Adrenal gland (tissue), 12 donors: ENCODE data around the gene IFI30. TPM values are rescaled to one million over a fixed set of nuclear protein-coding genes. Genes with fewer than 3 reads are reported as not detected.

Experiments used
- DNase-seq, 7 donors: peaks; one replicate each; pipeline ENCODE4 v3.0.0-alpha.2; 2019 to 2020
- H3K27ac ChIP-seq, 5 donors: fragments of 200-600 bp; sonication (generic) in 4 of 5; 1 replicate in 3 of 5; 2 replicates in 2 of 5; pipeline versions ENCODE4 v1.5.1 to v1.8.0; 2016 to 2020; ENCODE audit warnings: mild to moderate bottlenecking in 1 of 5
- H3K27me3 ChIP-seq: fragments of 200-600 bp; 2 replicates; pipeline ENCODE4 v1.8.0; 2021
- H3K36me3 ChIP-seq, 2 donors: fragments of 200-600 bp; replicated peaks in 1 of 2; 1 replicate in 1 of 2; 2 replicates in 1 of 2; pipeline versions ENCODE4 v1.5.1 to v1.8.0; 2018 to 2022
- H3K4me1 ChIP-seq, 2 donors: fragments of 200-600 bp; replicated peaks in 1 of 2; 1 replicate in 1 of 2; 2 replicates in 1 of 2; pipeline versions ENCODE4 v1.5.1 to v1.8.0; 2018 to 2021
- H3K4me3 ChIP-seq, 4 donors: fragments of 200-600 bp; sonication (generic) in 3 of 4; one replicate each; pipeline ENCODE4 v1.5.1; 2016 to 2018
- H3K9me3 ChIP-seq, 3 donors: fragments of 200-600 bp; sonication (generic) in 1 of 3; replicated peaks in 1 of 3; 1 replicate in 2 of 3; 2 replicates in 1 of 3; pipeline versions ENCODE4 v1.5.1 to v1.8.0; 2016 to 2021
- POLR2A ChIP-seq, 2 donors: fragments of 450-650 bp; IDR thresholded peaks; one replicate each; pipeline ENCODE4 v1.6.1; 2017; ENCODE audit warnings: antibody characterized with exemption in 2 of 2, mild to moderate bottlenecking in 2 of 2, moderate library complexity in 1 of 2
- WGBS, 4 donors: extraction: QIAGEN DNeasy Blood & Tissue Kit in 2 of 4; methylation state at CpG; one replicate each; pipeline versions ENCODE4 v1.1.5 to v1.1.7; 2013 to 2017; 5-methylcytosine and 5-hydroxymethylcytosine counted together
- intact Hi-C, 2 donors: fragments of 100-400 bp; cut with DNase I; formaldehyde crosslinking; loops; one replicate each; pipeline versions ENCODE4 v1.14.1 to v1.15.0; 2022 to 2023
- polyA plus RNA-seq, 3 donors: library from polyadenylated mRNA; stranded (reverse); fragments of 200-250 nt in 2 of 3; fragments of 350-450 nt in 1 of 3; fragmentation: Illumina TruSeq in 1 of 3; extraction: RNeasy Lipid Tissue Mini Kit (QIAGEN cat#74804) in 1 of 3; gene quantifications; one replicate each; pipeline ENCODE4 v1.2.3, GENCODE V29; 2013 to 2014
- total RNA-seq, 9 donors: library from RNA; depleted of rRNA in 4 of 9; stranded (reverse); fragments of >200 nt in 4 of 9; fragments of 120-200 nt in 1 of 9; fragmentation: NEBNext Ultra II Directional in 1 of 9; extraction: Animal tissue kit (Norgen Biotek cat#: 25700) in 1 of 9; gene quantifications; one replicate each; pipeline versions ENCODE4 v1.1.0 to v1.2.4, GENCODE V29; 2013 to 2023
- TF ChIP-seq, protein P1 (sequence below), 6 experiments: fragments of 450-650 bp in 4 of 6; fragments of 200-600 bp in 2 of 6; sonication (generic) in 1 of 6; IDR thresholded peaks; 1 replicate in 5 of 6; 2 replicates in 1 of 6; pipeline versions ENCODE4 v1.5.1 to v1.8.0; 2016 to 2021; ENCODE audit warnings: antibody characterized with exemption in 6 of 6, mild to moderate bottlenecking in 2 of 6, moderate library complexity in 1 of 6
- donor health status: healthy with polysubstance abuse.
- donor health status: Bipolar disorder and iron deficiency.
- donor health status: DM: yes; HTN: yes; CAD: no.
- donor health status: DM: no; HTN: no; CAD: no.
- donor health status: DM: no; HTN: no; CAD: no.
- donor health status: DM: yes; HTN: yes; CAD: no.

The IFI30 gene
- total and polyA plus RNA-seq, 12 donors = 99.2 to 372 (median 164) TPM

DNA sequence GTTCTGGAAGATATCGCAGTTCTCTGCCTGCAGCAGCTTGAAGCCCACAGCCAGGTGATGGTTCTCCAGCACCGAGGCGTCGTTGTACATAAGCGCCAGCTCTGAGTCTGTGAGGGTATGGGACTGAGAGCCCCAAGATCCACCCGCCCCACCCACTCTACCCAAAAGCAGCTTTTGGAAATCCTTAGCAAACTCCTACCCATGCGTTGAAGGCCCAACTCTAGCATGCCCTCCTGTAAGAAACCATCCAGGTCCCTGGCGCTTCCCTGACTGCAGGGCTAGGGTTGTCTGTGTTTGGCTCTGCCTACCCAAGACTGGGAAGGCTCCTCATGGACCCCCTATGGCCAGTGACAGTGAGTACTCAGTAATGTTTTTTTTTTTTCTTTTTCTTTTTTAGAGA lies 43.2 kb downstream of the IFI30 start:
- TF ChIP-seq POLR2A (IDR thresholded peaks at IDR 0.05) = no peak
- TF ChIP-seq, protein P1, sequence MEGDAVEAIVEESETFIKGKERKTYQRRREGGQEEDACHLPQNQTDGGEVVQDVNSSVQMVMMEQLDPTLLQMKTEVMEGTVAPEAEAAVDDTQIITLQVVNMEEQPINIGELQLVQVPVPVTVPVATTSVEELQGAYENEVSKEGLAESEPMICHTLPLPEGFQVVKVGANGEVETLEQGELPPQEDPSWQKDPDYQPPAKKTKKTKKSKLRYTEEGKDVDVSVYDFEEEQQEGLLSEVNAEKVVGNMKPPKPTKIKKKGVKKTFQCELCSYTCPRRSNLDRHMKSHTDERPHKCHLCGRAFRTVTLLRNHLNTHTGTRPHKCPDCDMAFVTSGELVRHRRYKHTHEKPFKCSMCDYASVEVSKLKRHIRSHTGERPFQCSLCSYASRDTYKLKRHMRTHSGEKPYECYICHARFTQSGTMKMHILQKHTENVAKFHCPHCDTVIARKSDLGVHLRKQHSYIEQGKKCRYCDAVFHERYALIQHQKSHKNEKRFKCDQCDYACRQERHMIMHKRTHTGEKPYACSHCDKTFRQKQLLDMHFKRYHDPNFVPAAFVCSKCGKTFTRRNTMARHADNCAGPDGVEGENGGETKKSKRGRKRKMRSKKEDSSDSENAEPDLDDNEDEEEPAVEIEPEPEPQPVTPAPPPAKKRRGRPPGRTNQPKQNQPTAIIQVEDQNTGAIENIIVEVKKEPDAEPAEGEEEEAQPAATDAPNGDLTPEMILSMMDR (IDR thresholded peaks at IDR 0.05) = no peak
- intact Hi-C loops = loop anchor here in 1 of 2 donors (5.0 kb wide), 1 partner anchor 41 kb away; a partner anchor contains a TSS

DNA sequence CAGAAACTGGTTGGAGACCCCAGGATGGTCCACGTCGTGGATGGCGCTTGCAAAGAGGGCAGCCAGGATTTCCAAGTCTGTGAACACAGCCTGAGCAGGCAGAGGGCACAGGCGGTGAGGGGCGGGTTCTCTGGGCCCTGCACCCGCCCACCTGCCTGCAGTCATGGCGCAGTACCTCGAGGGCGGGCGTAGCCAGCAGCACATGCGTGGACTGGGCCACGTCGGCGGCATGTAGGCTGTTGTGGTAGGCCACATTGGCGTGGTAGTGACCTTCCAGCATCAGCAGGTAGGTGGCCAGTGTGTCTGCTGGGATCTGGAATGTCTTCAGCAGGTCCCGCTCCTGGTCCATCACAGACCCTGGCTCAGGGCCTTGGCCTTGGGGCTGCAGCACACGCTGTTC lies 44.5 kb downstream of the IFI30 start:
- intact Hi-C loops = loop anchor here in 1 of 2 donors (5.0 kb wide), 1 partner anchor 39 kb away; a partner anchor contains a TSS
- Histone ChIP-seq H3K27me3 (peaks cover 3% of the 10 kb centered on the region), H3K4me1 (no peaks in the 10 kb centered on the region), H3K36me3 (no peaks in the 10 kb centered on the region), H3K27ac (no peak overlapping the region), H3K4me3 (no peak overlapping the region), H3K9me3 (no peaks in the 10 kb centered on the region)
- TF ChIP-seq POLR2A (IDR thresholded peaks at IDR 0.05) = no peak
- TF ChIP-seq, protein P1 (IDR thresholded peaks at IDR 0.05) = no peak
- WGBS, 4 donors = 59 to 89% (median 83%) methylated on average over 4 to 17 of the region's 17 CpGs
- no peak for DNase-seq

More for the DNA sequence above, 43.2 kb downstream of the IFI30 start:
- 86 to 94% (median 92%) methylated on average over 7 to 8 of the region's 8 CpGs for WGBS, 4 donors
- H3K4me1 ChIP-seq = no peaks in the 10 kb centered on the region
- H3K36me3 ChIP-seq = no peaks in the 10 kb centered on the region
- H3K27ac ChIP-seq = no peak overlapping the region
- H3K27me3 ChIP-seq = no peaks in the 10 kb centered on the region
- no peak overlapping the region for H3K4me3 ChIP-seq
- no peak for DNase-seq
- H3K9me3 ChIP-seq = no peaks in the 10 kb centered on the region

DNA sequence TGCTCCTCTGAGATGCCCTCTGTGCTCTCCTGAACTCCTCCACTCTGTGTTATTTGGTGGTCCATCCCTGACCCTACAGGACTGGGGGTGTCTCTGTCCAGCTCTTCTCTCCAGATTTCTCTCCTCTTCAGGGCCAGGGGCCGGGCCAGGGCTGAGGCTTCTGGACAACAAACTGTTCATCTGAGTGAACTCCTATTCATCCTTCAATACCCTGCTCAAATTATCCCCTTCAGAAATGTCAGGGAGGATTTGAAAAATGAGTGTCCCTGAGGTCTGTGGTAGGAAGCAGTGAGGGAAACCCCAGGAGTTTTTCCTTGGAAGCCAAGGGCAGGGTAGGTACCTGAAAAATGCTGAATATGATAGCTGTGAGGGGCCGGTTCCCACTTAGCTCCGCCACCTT lies 45.0 kb downstream of the IFI30 start:
- TF ChIP-seq POLR2A (IDR thresholded peaks at IDR 0.05) = no peak
- TF ChIP-seq, protein P1 (IDR thresholded peaks at IDR 0.05) = no peak
- intact Hi-C loops = loop anchor here in 1 of 2 donors (5.0 kb wide), 1 partner anchor 39 kb away; a partner anchor contains a TSS
- Histone ChIP-seq H3K4me3 (no peak overlapping the region), H3K27me3 (peaks cover 3% of the 10 kb centered on the region), H3K27ac (no peak overlapping the region), H3K4me1 (no peaks in the 10 kb centered on the region), H3K36me3 (no peaks in the 10 kb centered on the region), H3K9me3 (no peaks in the 10 kb centered on the region)
- no peak for DNase-seq
- WGBS, 4 donors = 81 to 91% (median 83%) methylated on average over 3 of the region's 3 CpGs

DNA sequence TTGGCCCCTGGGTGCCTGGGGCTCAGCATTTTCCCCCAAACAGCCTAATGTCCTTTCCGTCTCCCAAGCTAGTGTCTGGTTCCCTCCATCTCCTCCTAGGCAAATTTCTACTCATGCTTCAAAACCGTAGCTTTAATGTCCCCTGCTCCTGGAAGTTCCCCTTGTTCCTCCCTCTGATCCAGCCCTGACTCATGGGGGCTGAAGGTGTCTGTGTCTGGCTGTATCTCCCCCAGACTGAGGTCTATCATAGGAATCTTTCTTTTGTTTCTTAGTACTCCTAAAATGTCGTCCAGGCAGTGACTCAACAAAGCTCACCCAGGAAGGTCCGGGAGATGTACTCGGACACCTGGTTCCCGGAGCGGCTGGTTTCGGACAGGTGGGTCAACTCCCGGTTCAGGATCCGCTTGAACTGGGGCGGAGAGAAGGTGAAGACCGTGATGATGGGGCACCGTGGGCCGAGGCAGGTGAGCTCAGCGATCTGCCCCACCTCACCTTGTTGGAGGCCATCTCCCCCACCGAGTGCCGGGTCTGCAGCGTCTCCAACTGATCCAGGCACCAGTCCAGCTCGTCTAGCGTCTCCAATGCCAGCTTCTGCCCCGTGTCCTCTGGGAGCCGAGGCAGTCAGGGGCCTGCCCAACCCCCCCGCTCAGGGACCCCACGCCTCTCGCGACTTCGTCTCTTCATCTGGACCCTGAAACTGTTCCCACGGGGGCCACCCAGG lies 46.5 kb downstream of the IFI30 start:
- TF ChIP-seq, protein P1 (IDR thresholded peaks at IDR 0.05) = no peak
- TF ChIP-seq POLR2A (IDR thresholded peaks at IDR 0.05) = no peak
- H3K9me3 ChIP-seq = no peaks in the 10 kb centered on the region
- 54 to 63% (median 60%) methylated on average over 15 to 28 of the region's 28 CpGs for WGBS, 4 donors
- H3K27me3 ChIP-seq = peaks cover 5% of the 10 kb centered on the region
- no peak for DNase-seq
- no peak overlapping the region for H3K4me3 ChIP-seq
- intact Hi-C loops = loop anchor here in 1 of 2 donors (5.0 kb wide), 1 partner anchor 37 kb away; a partner anchor contains a TSS
- no peak overlapping the region for H3K27ac ChIP-seq
- no peaks in the 10 kb centered on the region for H3K36me3 ChIP-seq
- H3K4me1 ChIP-seq = peaks cover 5 to 11% of the 10 kb centered on the region in 2 donors
